Kidney epithelial cell (primary cell): Measurements from ENCODE around the gene BCAS3. TPM values are rescaled to one million over a fixed set of nuclear protein-coding genes. Genes with fewer than 3 reads are reported as not detected.

Source experiments
- DNase-seq: peaks from one replicate; pipeline ENCODE4 v3.0.0-alpha.2; 2010; ENCODE audit warnings: low read depth
- H3K27me3 ChIP-seq: 2 replicates; pipeline ENCODE4 v1.6.0; 2011; ENCODE audit warnings: low read length; ENCODE audit not compliant: control insufficient read depth, insufficient read depth
- H3K36me3 ChIP-seq: 2 replicates; pipeline ENCODE4 v1.5.1; 2011; ENCODE audit warnings: low read length; ENCODE audit not compliant: control insufficient read depth, insufficient read depth
- H3K4me3 ChIP-seq: 2 replicates; pipeline ENCODE4 v1.5.1; 2011; ENCODE audit warnings: low read depth, mild to moderate bottlenecking, control low read depth, low read length
- total RNA-seq: library from RNA; depleted of rRNA; stranded (reverse); fragments of >200 nt; gene quantifications from 2 replicates; pipeline ENCODE4 v1.2.3, GENCODE V29; 2015
- TF ChIP-seq, protein P1 (sequence below): IDR thresholded peaks from 2 replicates; pipeline ENCODE4 v1.5.1; 2011; ENCODE audit warnings: mild to moderate bottlenecking, moderate library complexity, low read length, control low read depth, inconsistent platforms; ENCODE audit not compliant: insufficient read depth, poor library complexity, severe bottlenecking

Gene BCAS3
- total RNA-seq, 1 donor from 2014 or later: 26.7 TPM

DNA sequence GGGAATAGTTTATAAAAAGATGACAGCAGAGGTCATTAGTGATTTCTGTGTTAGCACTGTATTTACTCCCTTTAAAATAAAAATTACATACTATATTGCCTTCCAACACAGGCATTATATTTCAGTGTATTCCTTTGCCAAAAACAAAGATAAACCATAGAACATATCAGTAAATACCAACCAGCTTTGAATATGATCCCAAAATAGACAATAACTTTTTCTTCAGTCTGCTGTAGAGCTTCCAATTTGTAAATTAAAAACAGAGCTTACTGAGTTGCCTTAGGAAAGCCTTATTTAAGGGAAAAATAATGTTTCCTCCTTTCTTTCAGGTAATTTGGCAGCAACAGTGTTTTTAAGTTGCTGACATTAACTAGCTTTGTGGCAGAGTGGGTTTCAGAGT, 369.9 kb downstream of the BCAS3 start:
- DNase-seq: no peak
- Histone ChIP-seq H3K27me3 (no peaks in the 10 kb centered on the region), H3K36me3 (no peaks in the 10 kb centered on the region), H3K4me3 (no peak overlapping the region)
- TF ChIP-seq, protein P1, sequence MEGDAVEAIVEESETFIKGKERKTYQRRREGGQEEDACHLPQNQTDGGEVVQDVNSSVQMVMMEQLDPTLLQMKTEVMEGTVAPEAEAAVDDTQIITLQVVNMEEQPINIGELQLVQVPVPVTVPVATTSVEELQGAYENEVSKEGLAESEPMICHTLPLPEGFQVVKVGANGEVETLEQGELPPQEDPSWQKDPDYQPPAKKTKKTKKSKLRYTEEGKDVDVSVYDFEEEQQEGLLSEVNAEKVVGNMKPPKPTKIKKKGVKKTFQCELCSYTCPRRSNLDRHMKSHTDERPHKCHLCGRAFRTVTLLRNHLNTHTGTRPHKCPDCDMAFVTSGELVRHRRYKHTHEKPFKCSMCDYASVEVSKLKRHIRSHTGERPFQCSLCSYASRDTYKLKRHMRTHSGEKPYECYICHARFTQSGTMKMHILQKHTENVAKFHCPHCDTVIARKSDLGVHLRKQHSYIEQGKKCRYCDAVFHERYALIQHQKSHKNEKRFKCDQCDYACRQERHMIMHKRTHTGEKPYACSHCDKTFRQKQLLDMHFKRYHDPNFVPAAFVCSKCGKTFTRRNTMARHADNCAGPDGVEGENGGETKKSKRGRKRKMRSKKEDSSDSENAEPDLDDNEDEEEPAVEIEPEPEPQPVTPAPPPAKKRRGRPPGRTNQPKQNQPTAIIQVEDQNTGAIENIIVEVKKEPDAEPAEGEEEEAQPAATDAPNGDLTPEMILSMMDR: no peak

DNA sequence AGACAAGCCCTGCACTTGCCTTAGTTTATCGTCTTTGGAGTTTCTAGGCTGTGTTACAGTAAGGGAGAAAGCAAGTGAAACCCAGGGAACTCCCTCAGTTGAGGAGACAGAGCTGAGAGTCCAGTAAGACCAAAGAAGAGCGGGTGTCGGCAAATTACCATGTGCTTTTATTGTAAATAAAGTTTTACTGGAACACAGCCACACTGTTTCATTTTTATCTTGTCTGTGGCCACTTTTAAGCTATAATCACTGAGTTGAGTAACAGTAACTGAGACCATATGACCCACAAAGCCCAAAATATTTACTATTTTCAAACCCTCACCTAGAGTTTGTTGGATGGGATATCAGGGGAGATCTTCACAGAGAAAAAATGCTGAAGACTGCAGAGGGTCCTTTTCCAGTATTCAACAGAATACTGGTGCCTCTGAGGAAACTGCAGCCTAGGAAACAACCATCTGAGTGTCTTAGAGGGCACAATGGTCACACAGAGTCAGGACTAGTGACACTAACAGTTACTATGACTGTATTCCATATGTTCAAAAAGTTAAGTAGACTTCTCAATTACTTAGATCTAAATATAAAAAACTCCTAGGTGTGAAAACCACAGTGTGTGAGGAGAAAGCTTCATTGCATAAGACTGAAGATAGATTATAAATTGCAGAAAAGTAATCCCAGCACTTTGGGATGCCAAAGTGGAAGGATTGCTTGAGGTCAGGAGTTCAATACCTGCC, 370.9 kb downstream of the BCAS3 start:
- TF ChIP-seq, protein P1: no peak
- no peak overlapping the region for H3K4me3 ChIP-seq
- H3K27me3 ChIP-seq: no peaks in the 10 kb centered on the region
- DNase-seq: no peak
- no peaks in the 10 kb centered on the region for H3K36me3 ChIP-seq

DNA sequence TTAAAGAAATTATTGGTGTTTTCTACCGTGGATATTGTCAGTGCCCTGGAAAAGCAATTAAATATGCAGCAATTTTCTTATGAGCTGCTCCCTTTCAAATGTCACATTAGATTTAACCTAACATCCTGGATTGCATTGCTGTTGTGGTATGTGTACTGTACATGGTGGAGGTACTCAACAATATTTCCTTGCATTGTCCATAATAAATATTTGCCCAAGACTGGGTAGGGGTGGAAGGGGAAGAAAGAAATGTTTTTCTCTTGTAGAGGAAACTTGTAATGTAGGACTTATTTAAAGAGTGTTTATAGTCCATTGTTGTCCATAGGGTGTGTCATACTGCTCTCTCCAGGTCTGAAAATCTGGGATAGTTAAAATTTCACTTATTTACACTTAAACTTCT, 375.8 kb downstream of the BCAS3 start:
- no peaks in the 10 kb centered on the region for H3K36me3 ChIP-seq
- TF ChIP-seq, protein P1: no peak
- H3K27me3 ChIP-seq: no peaks in the 10 kb centered on the region
- DNase-seq: no peak
- H3K4me3 ChIP-seq: no peak overlapping the region

DNA sequence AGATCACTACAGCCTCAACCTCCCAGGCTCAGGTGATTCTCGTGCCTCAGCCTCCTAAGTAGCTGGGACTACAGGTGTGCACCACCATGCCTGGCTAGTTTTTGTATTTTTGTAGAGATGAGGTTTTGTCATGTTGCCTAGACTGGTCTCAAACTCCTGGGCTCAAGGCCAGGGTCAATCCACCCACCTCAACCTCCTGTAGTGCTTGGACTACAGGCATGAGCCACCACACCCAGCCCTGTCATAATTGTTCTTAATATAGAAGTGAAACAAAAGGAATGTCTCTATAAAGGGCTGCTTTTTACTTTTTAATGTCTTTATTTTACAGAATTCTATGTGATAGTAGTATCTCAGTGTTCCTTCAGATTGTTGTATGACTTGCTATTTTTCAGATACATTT, 376.8 kb downstream of the BCAS3 start:
- no peak for DNase-seq
- Histone ChIP-seq H3K27me3 (no peaks in the 10 kb centered on the region), H3K36me3 (no peaks in the 10 kb centered on the region), H3K4me3 (no peak overlapping the region)
- TF ChIP-seq, protein P1: no peak

DNA sequence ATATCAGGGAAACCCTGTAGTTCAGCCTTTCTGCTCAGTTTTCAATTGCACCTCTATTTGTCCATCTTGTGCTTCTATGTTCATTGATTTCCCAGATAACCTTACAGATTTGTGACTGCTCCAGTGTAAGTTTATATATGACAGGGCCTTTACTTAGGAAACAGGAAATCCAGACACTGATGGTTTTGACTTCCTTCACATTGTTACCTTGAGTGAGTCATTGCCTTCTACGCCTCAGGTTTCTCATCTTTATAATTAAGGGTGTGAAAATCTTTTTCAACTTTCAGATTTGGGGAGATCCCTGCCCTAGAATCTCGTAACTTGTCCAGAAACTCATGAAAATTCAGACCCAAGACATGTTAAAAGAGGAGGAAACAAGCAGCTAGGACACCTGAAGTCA, 379.6 kb downstream of the BCAS3 start:
- no peak overlapping the region for H3K4me3 ChIP-seq
- DNase-seq: no peak
- TF ChIP-seq, protein P1: no peak
- H3K36me3 ChIP-seq: no peaks in the 10 kb centered on the region
- no peaks in the 10 kb centered on the region for H3K27me3 ChIP-seq

DNA sequence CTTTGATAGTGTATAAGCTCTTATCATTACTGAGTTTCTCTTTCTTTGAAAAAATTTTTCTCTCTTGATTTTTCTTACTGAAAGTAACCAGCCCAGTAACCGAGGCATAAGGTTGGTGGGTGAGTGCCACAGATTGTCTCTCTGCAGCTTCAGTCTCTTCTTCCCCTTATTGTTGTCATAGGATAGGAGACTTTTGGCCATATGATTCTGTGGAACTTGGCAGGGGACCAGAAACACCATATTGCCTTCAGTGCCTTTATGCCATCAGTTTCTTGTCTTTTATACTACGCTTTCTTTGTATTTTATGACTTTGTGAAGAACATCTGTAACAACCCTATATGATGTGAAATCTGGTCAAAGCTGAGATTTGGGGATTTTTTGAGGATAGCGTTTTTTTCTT, 380.4 kb downstream of the BCAS3 start:
- DNase-seq: no peak
- no peaks in the 10 kb centered on the region for H3K27me3 ChIP-seq
- no peak overlapping the region for H3K4me3 ChIP-seq
- TF ChIP-seq, protein P1: no peak
- no peaks in the 10 kb centered on the region for H3K36me3 ChIP-seq
